HTR-8/SVneo (cell line): ENCODE measurements around the gene FADS6.

ENCODE experiments used
- DNase-seq: peaks from one replicate; pipeline ENCODE4 v3.0.0; 2011; ENCODE audit warnings: low spot score, mixed read lengths; ENCODE audit not compliant: insufficient read length
- FAIRE-seq: peaks from 2 replicates; lab custom pipeline; 2011; peaks lifted over from hg19 to GRCh38; lab: Jason Lieb, UNC

Gene FADS6

DNA sequence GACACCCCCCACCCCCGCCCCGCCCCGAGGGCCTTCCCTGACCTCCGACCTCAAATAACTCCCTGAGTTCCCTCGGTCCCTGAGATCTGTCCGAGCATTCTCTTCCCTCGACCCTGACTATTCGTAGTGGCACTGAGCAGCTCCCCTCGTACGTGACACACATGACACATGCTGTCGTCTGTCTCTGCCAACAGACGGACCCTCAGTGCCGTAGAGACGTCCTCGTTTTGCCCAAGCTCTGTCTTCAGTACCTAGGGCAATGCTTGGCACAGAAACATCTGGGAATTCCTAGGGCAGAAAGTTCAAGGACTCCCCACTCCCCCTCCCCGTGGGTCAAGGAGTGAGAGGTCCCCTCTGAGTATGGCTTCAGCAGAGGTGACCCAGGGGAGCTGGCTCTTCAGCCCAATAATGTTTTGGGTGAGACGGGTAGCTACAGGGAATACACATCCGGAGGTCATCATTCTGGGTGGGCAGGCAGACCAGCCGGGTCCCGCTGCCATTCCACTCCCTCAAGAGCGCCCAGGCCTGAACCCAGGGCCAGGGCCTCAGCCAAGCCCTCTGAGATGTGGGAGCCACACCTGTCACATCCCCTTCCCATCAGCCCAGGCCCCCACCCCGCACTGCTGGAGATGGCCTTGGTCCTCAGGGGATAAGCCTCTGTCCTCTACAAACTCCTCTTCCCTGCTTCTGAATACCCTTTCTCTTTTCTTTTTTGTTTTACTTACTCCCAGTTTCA lies 671 bp upstream of the FADS6 start:
- DNase-seq (no peak), FAIRE-seq (peak; percentile 73)

DNA sequence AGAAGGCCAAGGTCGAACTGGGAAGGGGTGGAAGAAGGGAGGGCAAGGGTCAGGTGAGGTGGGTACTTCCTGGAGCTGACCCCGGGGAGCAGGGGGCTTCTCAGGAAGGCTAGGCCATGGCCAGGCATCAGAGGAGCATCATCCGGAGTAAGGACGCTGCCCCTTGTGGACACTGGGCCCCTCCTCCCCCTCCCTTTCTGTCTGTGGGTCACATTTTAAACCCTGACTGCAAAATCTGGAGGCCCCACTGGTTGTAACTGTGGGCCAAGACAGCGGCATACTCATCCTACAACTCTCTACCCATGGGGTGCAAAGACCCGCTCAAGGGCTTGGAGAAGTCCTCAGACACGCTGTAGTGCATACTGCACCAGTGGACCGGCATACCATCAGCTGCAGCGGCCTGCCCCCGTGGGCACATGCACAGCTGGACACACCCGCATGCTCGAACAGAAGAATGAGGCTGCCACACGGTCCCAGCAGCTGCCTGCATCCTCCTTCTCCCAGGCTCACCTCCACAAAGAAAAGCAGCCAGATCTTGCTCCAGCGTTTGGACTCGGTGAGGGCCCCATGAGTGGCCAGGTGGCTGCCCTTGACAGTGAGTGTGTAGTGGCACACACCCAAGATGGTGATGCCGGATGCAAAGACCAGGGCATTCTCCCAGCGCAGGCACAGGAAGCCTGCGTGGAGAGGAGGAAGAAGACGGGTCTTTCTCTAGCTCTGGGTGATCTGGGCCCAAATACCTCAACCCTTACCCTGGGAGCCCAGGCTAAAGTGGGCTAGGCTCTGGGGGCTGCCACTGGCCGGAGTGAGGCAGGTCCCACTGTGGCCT lies 1.2 kb downstream of the FADS6 start:
- FAIRE-seq (peak; percentile 72), DNase-seq (no peak)

DNA sequence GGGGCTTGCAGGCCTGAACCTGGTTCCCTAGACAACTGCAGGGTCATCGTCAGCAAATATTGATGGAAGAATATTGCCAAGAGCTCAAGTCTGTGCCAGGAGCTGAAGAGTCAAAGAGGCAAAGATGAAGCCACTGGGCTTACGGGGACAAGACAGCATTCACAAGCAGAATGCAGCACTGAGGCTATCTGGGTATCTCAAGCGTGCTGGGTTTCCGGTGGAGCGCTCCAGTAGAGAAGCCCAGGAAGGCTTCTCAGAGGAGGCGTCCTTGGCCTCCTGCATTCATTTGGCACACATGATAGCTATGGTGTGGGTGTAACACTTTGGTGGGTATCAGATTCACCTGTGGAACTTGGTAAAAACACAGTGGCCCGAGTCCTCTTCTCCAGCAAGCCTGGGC lies 2.9 kb downstream of the FADS6 start:
- no peak for FAIRE-seq
- no peak for DNase-seq

DNA sequence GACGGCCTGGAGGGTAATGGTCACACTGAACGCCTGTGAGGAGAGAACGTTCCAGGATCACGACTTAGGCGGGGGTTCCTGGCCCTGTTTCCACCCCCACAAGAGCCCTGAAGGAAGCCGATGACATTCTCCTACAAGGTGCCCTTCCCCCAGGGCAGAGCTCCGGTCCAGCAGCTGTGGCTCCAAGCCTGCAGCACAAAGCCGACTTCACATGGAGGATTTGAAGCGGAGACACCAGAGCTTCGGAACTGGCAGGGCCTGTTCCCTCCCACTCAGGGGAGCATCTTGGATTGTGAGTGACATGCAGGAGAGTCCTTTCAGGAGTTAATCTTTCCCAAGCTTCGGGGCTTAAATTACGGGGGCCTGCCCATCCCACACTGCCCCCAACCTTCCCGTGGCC lies 5.0 kb downstream of the FADS6 start:
- no peak for FAIRE-seq
- DNase-seq = no peak

DNA sequence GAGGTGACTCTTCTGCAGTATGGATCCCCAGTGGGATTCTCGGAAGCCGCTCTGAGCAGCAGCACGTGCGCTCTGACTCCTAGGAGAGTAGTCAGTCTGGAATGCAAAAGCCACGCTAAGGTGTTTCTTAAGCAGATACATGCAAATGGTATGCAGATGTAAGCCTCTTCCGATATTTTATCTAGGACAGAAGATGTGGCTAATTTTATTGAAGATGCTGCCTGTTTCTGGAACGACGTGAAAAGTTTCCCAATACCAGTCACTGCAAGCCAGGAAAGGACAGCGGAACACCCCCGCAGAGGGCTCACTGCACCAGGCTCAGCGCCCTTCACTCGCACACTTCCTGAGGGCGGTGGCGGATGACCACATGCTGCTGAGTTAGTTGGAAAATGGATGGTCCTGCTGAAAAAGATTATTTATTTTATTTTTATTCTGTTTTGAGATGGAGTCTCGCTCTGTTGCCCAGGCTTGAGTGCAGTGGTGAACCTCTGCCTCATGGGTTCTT lies 10.1 kb downstream of the FADS6 start:
- FAIRE-seq (no peak), DNase-seq (no peak)

DNA sequence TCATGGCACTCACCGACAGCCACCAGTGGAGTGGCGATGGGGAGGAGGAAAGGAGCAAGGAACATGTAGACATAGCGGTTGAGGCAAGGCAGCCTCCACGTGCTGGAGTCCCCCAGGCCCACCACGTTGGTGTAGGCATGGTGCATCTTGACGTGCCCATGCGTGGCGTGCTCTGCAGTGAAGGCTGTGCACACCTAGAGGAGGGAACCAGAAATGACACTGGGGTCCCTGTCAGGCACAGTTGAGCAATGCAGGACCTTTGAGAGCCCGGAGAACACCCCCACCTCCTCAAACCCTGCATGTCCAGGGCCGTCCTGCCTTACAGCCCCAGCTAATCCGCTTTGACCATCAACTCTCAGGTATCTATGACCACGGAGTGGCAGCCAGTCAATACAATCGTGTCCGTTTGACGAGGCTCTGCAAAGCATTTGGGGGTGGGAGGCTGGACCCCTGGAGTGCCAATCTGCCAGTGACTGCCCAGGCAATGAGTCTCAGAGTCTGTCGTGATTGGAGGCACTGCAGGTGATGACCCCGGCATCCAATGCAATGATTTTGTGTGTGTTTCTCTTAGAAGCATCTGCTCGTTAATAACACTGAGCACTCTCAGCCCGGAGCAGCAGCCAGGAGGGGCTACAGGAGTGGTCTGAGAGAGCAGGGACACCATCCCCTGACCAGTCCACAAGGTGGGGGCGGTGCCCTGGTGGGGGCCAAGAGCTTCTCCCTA lies 10.8 kb downstream of the FADS6 start:
- DNase-seq (no peak), FAIRE-seq (peak; percentile 67)

DNA sequence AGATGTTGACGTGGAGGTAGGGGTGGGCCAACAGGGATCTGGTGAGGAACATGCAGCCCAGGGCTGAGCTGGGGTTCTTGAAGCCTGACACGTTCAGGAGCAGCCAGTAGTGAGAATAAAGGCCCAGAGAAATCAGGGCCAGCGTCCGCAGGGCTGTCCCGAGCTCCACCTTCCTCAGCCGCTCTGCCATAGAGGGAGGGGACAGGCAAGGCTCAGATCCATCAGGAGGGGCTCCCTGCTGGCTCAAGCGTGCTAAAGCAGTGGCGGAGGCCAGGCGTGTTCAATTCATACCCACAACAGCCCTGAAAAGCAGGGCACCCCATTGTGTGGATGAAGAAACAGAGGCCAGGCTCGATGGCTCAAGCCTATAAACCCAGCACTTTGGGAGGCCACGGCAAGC lies 12.4 kb downstream of the FADS6 start:
- DNase-seq (no peak), FAIRE-seq (no peak)

DNA sequence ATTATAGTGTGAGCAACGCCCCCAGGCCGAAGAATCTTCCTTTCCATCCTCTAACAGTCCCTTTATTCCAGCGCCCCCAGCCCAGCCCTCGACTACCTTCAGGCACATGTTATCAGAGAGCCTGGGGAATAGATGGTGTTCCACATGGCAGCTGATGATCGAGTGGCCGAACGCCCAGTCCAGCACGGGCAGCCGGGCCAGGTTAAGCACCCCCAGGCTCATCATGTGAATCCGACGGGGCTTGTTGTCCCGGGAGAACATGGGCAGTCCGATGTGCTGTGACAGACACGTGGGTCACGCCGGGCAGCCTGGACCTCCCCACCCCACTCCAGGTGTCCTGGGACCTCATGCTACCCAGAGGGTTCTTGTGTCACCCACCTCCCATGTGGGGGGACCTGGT lies 14.1 kb downstream of the FADS6 start:
- FAIRE-seq = no peak

DNA sequence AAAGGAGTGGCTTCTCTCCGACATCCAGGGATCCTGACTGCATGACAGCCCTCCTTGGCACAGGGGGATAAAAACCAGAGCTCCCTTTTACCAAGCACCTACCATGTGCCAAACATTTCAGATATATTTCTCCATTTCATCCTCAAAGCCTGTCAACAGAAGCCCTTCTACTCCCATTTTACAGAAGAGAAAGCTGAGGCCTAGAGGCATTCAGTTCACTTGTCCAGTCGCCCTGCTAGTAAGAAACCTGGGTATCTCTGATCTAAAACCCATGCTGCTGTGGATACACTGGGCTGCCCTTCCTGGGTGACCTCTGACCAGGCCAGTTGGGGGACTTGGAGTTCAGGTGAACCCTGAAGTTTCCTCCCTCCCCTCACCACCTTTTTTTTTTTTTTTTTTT lies 14.8 kb downstream of the FADS6 start:
- no peak for FAIRE-seq
- DNase-seq = no peak

More for the DNA sequence above, 14.1 kb downstream of the FADS6 start:
- no peak for DNase-seq

DNA sequence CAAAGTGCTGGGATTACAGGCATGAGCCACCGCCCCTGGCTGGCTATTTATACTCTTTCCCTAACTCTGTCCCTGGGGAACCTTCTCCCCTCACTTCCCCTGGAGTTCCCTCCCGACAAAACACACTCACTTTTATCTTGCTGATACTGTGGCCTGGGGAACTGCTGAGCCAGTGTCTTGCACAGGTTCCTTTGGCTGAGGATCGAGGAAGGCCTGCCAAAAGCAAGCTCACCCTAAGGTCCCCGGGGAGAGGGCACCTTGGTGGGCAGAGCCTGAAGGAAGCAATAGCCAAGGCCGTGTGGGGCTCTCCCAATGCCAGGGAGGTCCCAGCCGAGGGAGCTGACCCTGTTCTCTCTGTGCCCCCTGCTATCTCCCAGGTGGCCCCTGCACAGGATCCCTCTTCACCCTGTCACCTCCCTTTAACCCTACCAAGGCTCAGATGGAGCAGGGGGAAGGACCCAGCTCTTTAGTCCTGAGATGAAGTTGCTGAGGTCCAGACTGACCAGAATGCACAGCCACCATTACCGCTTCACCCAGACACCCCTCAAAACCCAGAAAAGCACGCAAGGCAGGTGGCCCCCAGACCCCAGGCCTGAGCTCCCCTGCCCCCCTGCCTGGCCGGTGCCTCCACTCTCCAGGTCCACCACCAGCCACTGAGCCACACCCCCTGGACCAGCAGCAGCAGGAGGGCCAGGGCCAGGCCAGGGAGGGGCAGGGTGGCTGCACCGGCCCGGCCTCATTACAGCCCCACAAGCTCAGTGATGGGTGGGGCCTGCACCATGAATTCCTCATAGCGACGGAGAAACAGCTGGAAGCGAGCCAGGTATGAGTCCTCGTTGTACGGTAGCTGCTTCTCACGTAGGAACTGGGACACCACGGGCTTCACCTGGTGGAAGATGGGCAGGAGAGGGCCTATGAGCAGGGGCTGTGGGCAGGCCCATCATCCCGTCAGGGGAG lies 15.6 kb downstream of the FADS6 start:
- DNase-seq (no peak), FAIRE-seq (no peak)

DNA sequence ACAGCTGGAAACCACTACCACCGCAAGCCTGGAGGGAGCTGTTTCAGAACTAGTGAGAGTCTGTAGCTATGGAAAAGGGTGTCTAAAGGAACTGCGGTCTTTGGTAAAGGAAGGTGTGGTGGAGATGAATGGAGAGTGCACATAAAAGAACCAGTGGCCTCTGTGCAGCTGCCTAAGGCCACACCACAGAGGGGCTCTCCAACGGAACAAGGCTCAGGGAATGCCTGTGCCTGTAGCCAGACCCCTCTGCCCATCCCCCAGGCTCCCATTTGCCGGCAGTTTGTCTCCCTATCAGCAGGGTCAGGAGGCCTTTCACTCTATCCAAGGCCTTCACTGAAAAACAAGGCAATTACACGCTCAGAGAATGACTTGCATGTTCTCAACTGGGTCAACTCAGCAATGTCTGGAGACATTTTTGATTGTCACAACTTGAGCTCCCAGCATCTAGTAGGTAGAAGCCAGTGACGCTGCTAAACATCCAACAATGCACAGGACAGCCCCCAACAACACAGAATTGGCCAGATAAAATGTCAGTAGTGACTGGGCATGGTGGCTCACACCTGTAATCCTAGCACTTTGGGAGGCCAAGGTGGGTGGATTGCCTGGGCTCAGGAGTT lies 17.3 kb downstream of the FADS6 start:
- FAIRE-seq = no peak
- DNase-seq = no peak

DNA sequence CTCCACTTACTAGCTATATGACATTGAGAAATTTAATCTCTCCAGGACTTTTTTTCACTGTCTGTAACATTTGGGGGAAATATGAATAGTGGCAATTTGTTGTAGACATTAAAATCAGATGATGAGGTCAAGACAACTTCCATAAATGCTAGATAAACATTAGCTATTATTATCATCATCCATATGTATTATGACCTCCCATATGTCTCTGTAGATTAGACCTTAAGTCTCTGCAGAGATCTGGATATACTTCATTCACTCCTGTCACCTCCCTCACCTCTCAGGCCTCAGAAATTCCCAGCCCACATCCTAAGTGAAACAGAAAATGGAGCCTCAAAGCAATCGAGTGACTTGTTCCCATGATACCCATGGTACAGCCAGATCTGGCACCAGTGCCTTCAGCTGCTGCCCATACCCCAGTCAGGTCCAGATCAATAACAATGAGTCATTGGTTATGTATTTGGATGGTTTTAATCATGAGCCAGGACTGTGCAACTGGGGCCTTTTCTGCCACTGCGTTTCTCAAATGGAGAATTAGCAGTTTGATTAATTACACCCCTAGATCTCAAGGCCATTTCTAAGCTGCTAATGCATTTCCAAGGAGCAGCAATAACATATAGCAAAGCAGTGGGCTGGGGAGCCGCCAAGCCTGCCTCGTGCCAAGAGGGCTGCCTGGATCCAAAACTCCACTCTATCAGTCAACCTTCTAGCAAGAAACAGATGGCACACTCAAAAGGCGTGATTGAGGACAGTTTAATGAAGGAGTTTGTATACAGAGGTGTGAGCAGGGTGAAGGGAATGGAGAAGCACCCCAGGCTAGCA lies 18.1 kb downstream of the FADS6 start:
- no peak for FAIRE-seq
- DNase-seq = no peak

DNA sequence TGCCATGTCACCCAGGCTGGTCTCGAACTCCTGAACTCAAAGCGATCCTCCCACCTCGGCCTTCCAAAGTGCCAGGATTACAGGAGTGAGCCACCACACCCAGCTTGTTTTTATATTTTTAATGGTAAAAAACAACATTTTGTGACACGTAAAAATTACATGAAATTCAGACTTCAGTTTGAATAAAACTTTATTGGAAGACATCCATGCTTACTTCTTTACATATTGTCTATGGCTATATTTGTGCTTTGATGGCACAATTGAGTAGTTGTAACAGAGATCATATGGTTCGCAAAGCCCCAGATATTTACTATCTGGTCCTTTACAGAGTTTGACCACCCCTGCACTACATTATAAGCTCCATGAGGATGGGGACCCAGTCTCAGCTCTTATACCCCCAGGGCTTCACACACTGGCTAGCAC lies 18.8 kb downstream of the FADS6 start:
- DNase-seq (no peak), FAIRE-seq (no peak)

DNA sequence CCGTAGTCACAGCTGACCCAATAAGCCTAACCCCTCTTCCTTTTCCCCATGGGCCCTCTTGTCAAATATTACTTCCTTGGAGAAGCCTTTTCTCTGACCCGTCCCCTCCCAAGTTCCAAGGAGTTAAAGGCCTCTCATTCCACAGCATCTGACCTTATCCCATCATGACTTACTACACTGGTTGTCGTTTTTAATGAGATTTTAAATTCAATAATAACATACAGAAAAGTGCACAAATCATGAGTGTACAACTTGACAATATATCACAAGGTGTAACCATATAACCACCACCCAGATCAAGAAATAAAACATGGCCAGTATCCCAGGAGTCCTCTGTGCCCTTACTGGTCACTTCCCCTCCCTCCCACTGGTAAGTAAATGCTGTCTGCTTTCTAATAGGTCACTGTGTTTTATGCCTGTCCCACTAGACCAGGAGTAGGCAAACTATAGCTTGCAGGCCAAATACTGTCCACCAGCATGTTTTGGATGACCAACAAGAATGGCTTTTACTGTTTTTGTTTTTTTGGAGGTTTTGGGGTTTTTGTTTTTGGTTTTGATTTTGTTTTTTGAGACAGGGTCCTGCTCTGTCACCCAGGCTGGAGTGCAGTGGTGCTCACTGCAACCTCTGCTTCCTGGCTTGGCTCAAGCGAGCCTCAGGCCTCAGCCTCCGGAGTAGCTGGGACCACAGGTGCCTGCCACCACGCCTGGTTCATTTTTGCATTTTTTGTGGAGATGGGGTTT lies 19.4 kb downstream of the FADS6 start:
- no peak for FAIRE-seq
- peak; percentile 68 for DNase-seq

DNA sequence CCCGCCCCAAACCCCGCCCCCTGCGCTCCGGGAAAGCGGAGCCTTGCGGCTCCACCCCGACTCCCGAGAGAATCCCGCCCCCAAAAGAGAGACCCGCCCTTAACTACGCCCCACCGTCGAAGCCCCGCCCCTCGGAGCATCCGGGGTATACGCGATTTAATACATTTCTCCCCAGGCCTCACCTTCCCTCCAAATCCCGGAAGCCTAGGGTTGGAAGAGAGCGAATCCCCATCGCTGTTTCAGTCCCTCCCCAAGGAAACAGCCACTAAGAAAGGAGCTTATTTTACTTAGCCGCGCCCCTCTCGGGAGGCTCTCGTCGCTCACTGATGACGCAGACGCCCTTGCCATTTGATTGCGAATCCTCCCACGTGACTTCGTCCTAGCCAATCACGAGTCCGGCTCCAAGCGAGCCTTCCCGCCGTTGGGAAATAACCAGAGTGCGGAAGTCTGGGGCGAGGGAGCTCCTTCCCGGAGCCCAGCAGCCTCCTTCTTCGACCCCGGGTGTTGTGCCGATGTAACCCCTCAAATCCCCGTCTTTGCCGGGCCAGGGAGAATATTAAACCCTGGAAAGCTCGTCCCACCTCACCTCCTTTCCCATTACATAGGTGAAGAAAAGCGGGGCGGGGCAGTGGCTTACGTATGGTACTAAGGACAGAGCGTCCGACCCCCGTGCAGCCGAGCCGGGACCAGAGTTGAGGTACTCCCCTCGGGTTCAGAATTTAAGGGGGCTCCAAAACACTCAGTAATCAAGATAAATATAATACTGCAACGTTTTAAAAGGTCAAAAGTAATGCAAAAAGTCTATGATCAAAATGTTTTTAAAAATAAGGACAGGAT lies 20.2 kb downstream of the FADS6 start:
- FAIRE-seq = peak; percentile 95
- peak; percentile 100 for DNase-seq

DNA sequence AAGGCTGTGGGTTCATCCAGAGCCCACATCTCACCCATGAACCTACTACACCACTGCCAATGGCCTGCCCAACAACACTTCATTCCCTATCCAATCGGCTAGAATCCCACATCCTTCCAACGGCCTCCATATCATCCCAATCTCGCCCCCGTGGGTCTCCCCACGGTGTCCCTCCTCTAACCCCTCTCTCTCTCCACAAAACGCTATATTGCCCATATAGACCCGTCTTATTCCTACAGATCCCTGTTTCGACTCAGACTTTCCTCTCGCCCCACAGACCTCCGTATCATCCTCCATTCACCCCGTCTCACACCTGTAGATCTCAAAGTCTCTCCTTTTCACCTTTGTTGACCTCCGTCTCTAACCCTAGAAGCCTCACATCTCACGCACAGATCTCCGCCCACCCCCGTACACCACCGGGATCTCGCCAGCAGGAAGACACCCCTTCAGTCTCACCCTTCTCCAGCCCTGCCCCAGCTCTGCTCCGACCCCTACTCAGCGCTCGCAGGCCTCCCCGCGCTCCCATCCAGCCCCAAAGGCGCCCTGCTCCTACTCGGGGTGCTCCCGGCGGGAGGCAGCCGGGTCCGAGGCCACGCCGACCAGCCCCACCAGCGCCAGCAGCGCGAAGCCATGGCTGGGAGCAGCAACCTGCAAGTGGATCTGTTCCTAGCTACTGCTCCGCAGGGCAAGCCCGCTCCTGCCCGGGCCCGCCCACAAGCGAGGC lies 21.0 kb downstream of the FADS6 start, which contains the start of gene FDXR:
TSS of gene FDXR (minus strand) at position 682 of the 724 bp plus-strand sequence. CDS start at position 632, 50 bp downstream.
- no peak for FAIRE-seq
- peak; percentile 99 for DNase-seq
